ENCODE measurements around the gene ZNF507. TPM values are rescaled to one million over a fixed set of nuclear protein-coding genes. Genes with fewer than 3 reads are reported as not detected.
A peak's percentile ranks its signal among the peaks of the same experiment; 100 is the strongest.

The ZNF507 gene
- total RNA-seq, 4 donors from 2014 or later: 20.3 to 30.0 (median 22.5) TPM

DNA sequence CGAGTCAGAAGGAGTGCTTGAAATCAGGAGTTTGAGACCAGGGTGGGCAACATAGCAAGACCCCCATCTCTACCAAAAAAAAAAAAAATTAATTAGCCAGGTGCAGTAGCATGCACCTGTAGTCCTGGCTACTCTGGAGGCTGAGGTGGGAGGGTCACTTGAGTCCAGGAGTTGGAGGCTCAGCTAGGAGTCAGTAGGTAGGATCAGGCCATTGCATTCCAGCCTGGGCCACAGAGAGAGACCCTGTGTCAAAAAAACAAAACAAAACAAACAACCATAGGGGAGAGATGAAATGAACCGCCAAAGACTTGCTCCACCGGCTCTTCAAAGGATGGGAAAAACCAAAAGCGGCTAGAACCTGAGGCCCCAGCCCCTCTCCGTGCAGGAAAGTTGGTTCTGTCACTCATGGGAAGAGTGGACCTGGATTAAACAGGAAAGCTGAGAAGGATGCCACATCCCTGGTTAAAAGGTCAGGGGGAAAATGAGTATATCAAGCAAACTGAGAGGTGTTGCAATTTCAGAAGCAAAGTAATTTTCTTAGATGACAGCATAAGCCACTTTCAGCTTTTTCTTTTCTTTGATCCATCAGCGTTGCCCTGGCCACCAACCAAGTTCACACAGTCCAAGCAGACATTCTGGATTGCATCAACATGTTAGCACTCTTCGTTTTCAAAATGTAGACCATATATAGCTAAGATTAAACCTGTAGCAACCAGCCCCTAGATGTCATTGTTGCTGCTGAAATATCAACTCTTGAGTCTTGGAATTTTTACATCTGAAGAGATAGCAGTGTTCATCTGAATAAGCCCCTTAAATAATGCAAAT, 8.9 kb upstream of the ZNF507 start:
- TF ChIP-seq EP300 (IDR thresholded peaks at IDR 0.05; ENCODE audit: low read depth) (no peak), CTCF (IDR thresholded peaks at IDR 0.05) (peak in 1 of 5 experiments; percentile 2), POLR2AphosphoS5 (IDR thresholded peaks at IDR 0.05) (peak in 2 of 3 donors; percentile 25 to 41), POLR2A (IDR thresholded peaks at IDR 0.05) (no peak)
- intact Hi-C loops (cut with DNase I; ENCODE audit: low total_unique reads): loop anchor here (2.0 kb wide), 1 partner anchor 58 kb away; no protein-coding TSS in a partner anchor
- peak overlapping the region; percentile 42 to 77 (median 60) for H3K27ac ChIP-seq
- 38 to 58% methylated on average over 3 to 7 of the region's 7 CpGs for WGBS, 2 donors (ENCODE audit: low coverage in 1 of 2)
- H3K4me3 ChIP-seq: peak overlapping the region in 1 of 4 donors; percentile 10
- peaks cover 0 to 6% (median 0%) of the 10 kb centered on the region in 4 donors for H3K4me1 ChIP-seq
- no peaks in the 10 kb centered on the region for H3K9me3 ChIP-seq
- no peak for DNase-seq
- in situ Hi-C loops (cut with MboI; ENCODE audit: low pct_ligation_motif_present in 1 of 4, low pct_unique_long_range_greater_than_20kb in 1 of 4, low sequenced_read_pairs in 3 of 4): loop anchor here in 1 of 4 donors (25.0 kb wide), 1 partner anchor 226 kb away; no protein-coding TSS in a partner anchor
- H3K27me3 ChIP-seq: no peaks in the 10 kb centered on the region
- H3K36me3 ChIP-seq: no peaks in the 10 kb centered on the region

GRCh38 chr19:32337084-32337808, 8.2 kb upstream of the ZNF507 start:
- peak overlapping the region in 1 of 4 donors; percentile 10 for H3K4me3 ChIP-seq
- no peak for DNase-seq
- no peaks in the 10 kb centered on the region for H3K36me3 ChIP-seq
- intact Hi-C loops (cut with DNase I; ENCODE audit: low total_unique reads): loop anchor here (2.0 kb wide), 1 partner anchor 58 kb away; no protein-coding TSS in a partner anchor
- no peaks in the 10 kb centered on the region for H3K27me3 ChIP-seq
- in situ Hi-C loops (cut with MboI; ENCODE audit: low pct_ligation_motif_present in 1 of 4, low pct_unique_long_range_greater_than_20kb in 1 of 4, low sequenced_read_pairs in 3 of 4): loop anchor here in 1 of 4 donors (25.0 kb wide), 1 partner anchor 225 kb away; no protein-coding TSS in a partner anchor
- no peaks in the 10 kb centered on the region for H3K9me3 ChIP-seq
- WGBS, 2 donors (ENCODE audit: low coverage in 1 of 2): 76 to 80% methylated on average over 16 to 19 of the region's 19 CpGs
- H3K27ac ChIP-seq: peak overlapping the region; percentile 42 to 77 (median 60)
- TF ChIP-seq POLR2A (IDR thresholded peaks at IDR 0.05) (no peak), EP300 (IDR thresholded peaks at IDR 0.05; ENCODE audit: low read depth) (no peak), POLR2AphosphoS5 (IDR thresholded peaks at IDR 0.05) (no peak), CTCF (IDR thresholded peaks at IDR 0.05) (no peak)
- peaks cover 0 to 6% (median 0%) of the 10 kb centered on the region in 4 donors for H3K4me1 ChIP-seq

GRCh38 chr19:32339423-32339822, 6.0 kb upstream of the ZNF507 start:
- no peaks in the 10 kb centered on the region for H3K9me3 ChIP-seq
- H3K27me3 ChIP-seq: peaks cover 6% of the 10 kb centered on the region
- peaks cover 0 to 6% (median 0%) of the 10 kb centered on the region in 4 donors for H3K4me1 ChIP-seq
- in situ Hi-C loops (cut with MboI; ENCODE audit: low pct_ligation_motif_present in 1 of 4, low pct_unique_long_range_greater_than_20kb in 1 of 4, low sequenced_read_pairs in 3 of 4) (loop anchor here in 1 of 4 donors (25.0 kb wide), 1 partner anchor 223 kb away; no protein-coding TSS in a partner anchor), intact Hi-C loops (cut with DNase I; ENCODE audit: low total_unique reads) (no loop called here)
- H3K4me3 ChIP-seq: no peak overlapping the region
- TF ChIP-seq POLR2AphosphoS5 (IDR thresholded peaks at IDR 0.05): no peak
- TF ChIP-seq POLR2A (IDR thresholded peaks at IDR 0.05): no peak
- TF ChIP-seq EP300 (IDR thresholded peaks at IDR 0.05; ENCODE audit: low read depth): no peak
- TF ChIP-seq CTCF (IDR thresholded peaks at IDR 0.05): no peak
- H3K27ac ChIP-seq: no peak overlapping the region
- WGBS, 2 donors (ENCODE audit: low coverage in 1 of 2): 90% methylated on average over 2 of the region's 2 CpGs
- H3K36me3 ChIP-seq: no peaks in the 10 kb centered on the region
- no peak for DNase-seq

All from transverse colon (tissue), 4 donors.